ENCODE results near the gene FLNB. TPM values are rescaled to one million over a fixed set of nuclear protein-coding genes. Genes with fewer than 3 reads are reported as not detected.
A peak's percentile ranks its signal among the peaks of the same experiment; 100 is the strongest.

FLNB gene
- total and polyA plus RNA-seq, 2 of the 13 experiments (the other 11 are each of a cell fraction or from before 2014, with no cell fraction given): 106 to 130 TPM

- TF ChIP-seq REST (IDR thresholded peaks at IDR 0.05; ENCODE audit: borderline replicate concordance in 1 of 2, low read depth in 1 of 2, low read length in 2 of 2) (0 out of 4 replicates have a peak, but pooled peaks of 1 of the 2 experiments have one; percentile 14), ZNF414 (CRISPR knock-in tag; IDR thresholded peaks at IDR 0.05) (peak; percentile 55; the same call in 1 of the 2 replicates), NFIC (IDR thresholded peaks at IDR 0.05; ENCODE audit: low read length) (peak; percentile 89; the same call in 1 of the 2 replicates), PPARG (CRISPR knock-in tag; conservative IDR thresholded peaks at IDR 0.05) (peak; percentile 79), RELA (CRISPR knock-in tag; IDR thresholded peaks at IDR 0.05) (no peak), ZNF17 (CRISPR knock-in tag; IDR thresholded peaks at IDR 0.05) (no peak), ZNF557 (CRISPR knock-in tag; IDR thresholded peaks at IDR 0.05) (no peak), TMF1 (CRISPR knock-in tag; IDR thresholded peaks at IDR 0.05; ENCODE audit: low read depth) (no peak), ZNF3 (CRISPR knock-in tag; IDR thresholded peaks at IDR 0.05) (no peak), PITX1 (CRISPR knock-in tag; IDR thresholded peaks at IDR 0.05) (peak; percentile 49; the same call in 1 of the 2 replicates), ZNF331 (CRISPR knock-in tag; IDR thresholded peaks at IDR 0.05) (0 out of 2 replicates have a peak, but pooled peaks have one; percentile 31), ZSCAN20 (CRISPR knock-in tag; IDR thresholded peaks at IDR 0.05; ENCODE audit: borderline replicate concordance) (no peak), NCOA2 (CRISPR knock-in tag; IDR thresholded peaks at IDR 0.05) (peak; percentile 45; the same call in 1 of the 2 replicates), ZGPAT (CRISPR knock-in tag; IDR thresholded peaks at IDR 0.05) (peak; percentile 66; the same call in 1 of the 2 replicates), ZBTB8A (CRISPR knock-in tag; IDR thresholded peaks at IDR 0.05; ENCODE audit: borderline replicate concordance, low read depth) (no peak), NR2F2 (IDR thresholded peaks at IDR 0.05; ENCODE audit: borderline replicate concordance, low read depth) (0 out of 2 replicates have a peak, but pooled peaks have one; percentile 20), ZNF10 (CRISPR knock-in tag; IDR thresholded peaks at IDR 0.05; ENCODE audit: borderline replicate concordance, low read depth) (no peak), AKAP8 (CRISPR knock-in tag; IDR thresholded peaks at IDR 0.05) (no peak), PCBP2 (optimal IDR thresholded peaks at IDR 0.05; ENCODE audit: low read depth, low read length, poor library complexity, severe bottlenecking) (no peak), ZNF281 (CRISPR knock-in tag; IDR thresholded peaks at IDR 0.05; ENCODE audit: borderline replicate concordance) (peak; percentile 13; the same call in 1 of the 2 replicates)
Measured at GRCh38 chr3:58144478-58145325, 136.5 kb downstream of the FLNB start (continued).
